Liver (tissue), 9 donors: ENCODE measurements around the gene FGF14. TPM values are rescaled to one million over a fixed set of nuclear protein-coding genes. Genes with fewer than 3 reads are reported as not detected.

Experiments
- DNase-seq: peaks from one replicate; pipeline ENCODE4 v3.0.0-alpha.2; 2017; ENCODE audit warnings: low spot score
- H3K27ac ChIP-seq, 2 donors: one replicate each; pipeline ENCODE4 v1.7.0; 2013; ENCODE audit warnings: inconsistent platforms in 2 of 2, low read length in 2 of 2, control low read depth in 1 of 2, low read depth in 1 of 2, mild to moderate bottlenecking in 1 of 2
- H3K27me3 ChIP-seq, 4 donors: one replicate each; pipeline versions ENCODE4 v1.6.1 to v1.7.0; 2013; ENCODE audit warnings: low read length in 3 of 4, inconsistent platforms in 1 of 4, mild to moderate bottlenecking in 1 of 4, moderate library complexity in 1 of 4; ENCODE audit not compliant: control insufficient read depth in 4 of 4, insufficient read depth in 4 of 4
- H3K36me3 ChIP-seq, 4 donors: one replicate each; pipeline versions ENCODE4 v1.6.1 to v1.7.0; 2013; ENCODE audit warnings: low read length in 3 of 4, mild to moderate bottlenecking in 3 of 4, low read depth in 1 of 4, moderate library complexity in 1 of 4; ENCODE audit not compliant: control insufficient read depth in 4 of 4, insufficient read depth in 3 of 4
- H3K4me1 ChIP-seq, 4 donors: one replicate each; pipeline versions ENCODE4 v1.6.1 to v1.7.0; 2013; ENCODE audit warnings: low read length in 3 of 4, mild to moderate bottlenecking in 3 of 4, moderate library complexity in 1 of 4; ENCODE audit not compliant: control insufficient read depth in 4 of 4, insufficient read depth in 4 of 4
- H3K4me3 ChIP-seq, 3 donors: one replicate each; pipeline versions ENCODE4 v1.6.1 to v1.7.0; 2013; ENCODE audit warnings: low read length in 3 of 3, control low read depth in 1 of 3, low read depth in 1 of 3, mild to moderate bottlenecking in 1 of 3
- H3K9ac ChIP-seq, 2 donors: one replicate each; pipeline ENCODE4 v1.7.0; 2013; ENCODE audit warnings: low read length in 2 of 2, mild to moderate bottlenecking in 2 of 2, moderate library complexity in 2 of 2, control low read depth in 1 of 2, low read depth in 1 of 2
- H3K9me3 ChIP-seq, 4 donors: one replicate each; pipeline versions ENCODE4 v1.6.1 to v1.7.0; 2013; ENCODE audit warnings: low read length in 3 of 4; ENCODE audit not compliant: control insufficient read depth in 4 of 4
- ATF3 ChIP-seq: IDR thresholded peaks from 2 replicates; pipeline ENCODE4 v1.6.1; 2016; ENCODE audit warnings: antibody characterized with exemption
- CTCF ChIP-seq: fragments of 150-350 bp; IDR thresholded peaks from 2 replicates; pipeline ENCODE4 v1.5.1; 2017; ENCODE audit warnings: improper control_type of control experiment, low read depth, low read length; ENCODE audit not compliant: missing input control
- EGR1 ChIP-seq, 2 donors: IDR thresholded peaks; 2 replicates each; pipeline ENCODE4 v1.6.1; 2016 to 2018; ENCODE audit warnings: antibody characterized with exemption in 2 of 2, low read depth in 2 of 2
- FOXA1 ChIP-seq: IDR thresholded peaks from 2 replicates; pipeline ENCODE4 v1.6.1; 2016; ENCODE audit warnings: antibody characterized with exemption
- FOXA2 ChIP-seq: IDR thresholded peaks from 2 replicates; pipeline ENCODE4 v1.6.1; 2016; ENCODE audit warnings: antibody characterized with exemption
- GABPA ChIP-seq, 2 donors: IDR thresholded peaks in 1 of 2; conservative IDR thresholded peaks in 1 of 2; 2 replicates each; pipeline ENCODE4 v1.6.1; 2016; ENCODE audit warnings: antibody characterized with exemption in 2 of 2, mild to moderate bottlenecking in 1 of 2, moderate library complexity in 1 of 2
- HNF4A ChIP-seq, 2 donors: conservative IDR thresholded peaks; 2 replicates each; pipeline ENCODE4 v1.6.1; 2016; ENCODE audit warnings: antibody characterized with exemption in 2 of 2, mild to moderate bottlenecking in 2 of 2
- HNF4G ChIP-seq: IDR thresholded peaks from 2 replicates; pipeline ENCODE4 v1.6.1; 2016; ENCODE audit warnings: antibody characterized with exemption
- JUND ChIP-seq, 2 donors: IDR thresholded peaks; 2 replicates each; pipeline ENCODE4 v1.6.1; 2016; ENCODE audit warnings: antibody characterized with exemption in 2 of 2
- MAX ChIP-seq: IDR thresholded peaks from 2 replicates; pipeline ENCODE4 v1.6.1; 2016; ENCODE audit warnings: antibody characterized with exemption
- NR2F2 ChIP-seq: IDR thresholded peaks from 2 replicates; pipeline ENCODE4 v1.6.1; 2016; ENCODE audit warnings: antibody characterized with exemption
- RAD21 ChIP-seq, 2 donors: IDR thresholded peaks; 2 replicates each; pipeline ENCODE4 v1.6.1; 2016; ENCODE audit warnings: antibody characterized with exemption in 2 of 2, mild to moderate bottlenecking in 2 of 2
- REST ChIP-seq: IDR thresholded peaks from 2 replicates; pipeline ENCODE4 v1.6.1; 2016; ENCODE audit warnings: antibody characterized with exemption, mild to moderate bottlenecking
- RXRA ChIP-seq, 2 donors: IDR thresholded peaks; 2 replicates each; pipeline ENCODE4 v1.6.1; 2017 to 2018; ENCODE audit warnings: antibody characterized with exemption in 2 of 2, mild to moderate bottlenecking in 1 of 2
- SP1 ChIP-seq: IDR thresholded peaks from 2 replicates; pipeline ENCODE4 v1.6.1; 2018; ENCODE audit warnings: antibody characterized with exemption, mild to moderate bottlenecking
- TAF1 ChIP-seq: conservative IDR thresholded peaks from 2 replicates; pipeline ENCODE4 v1.6.1; 2016; ENCODE audit warnings: antibody characterized with exemption, mild to moderate bottlenecking
- YY1 ChIP-seq: IDR thresholded peaks from 2 replicates; pipeline ENCODE4 v1.6.1; 2016; ENCODE audit warnings: antibody characterized with exemption, mild to moderate bottlenecking
- ZBTB33 ChIP-seq: IDR thresholded peaks from 2 replicates; pipeline ENCODE4 v1.6.1; 2016; ENCODE audit warnings: antibody characterized with exemption
- WGBS: extraction: QIAGEN DNeasy Blood & Tissue Kit; methylation state at CpG from one replicate; pipeline ENCODE4 v1.1.7; 2013; 5-methylcytosine and 5-hydroxymethylcytosine counted together
- polyA plus RNA-seq, 2 donors: library from polyadenylated mRNA; stranded (reverse) in 1 of 2; unstranded in 1 of 2; fragments of 200-250 nt in 1 of 2; fragments of >200 nt in 1 of 2; fragmentation: Nextera tagmentation in 1 of 2; extraction: Ambion mirVana in 1 of 2; gene quantifications; one replicate each; pipeline versions ENCODE4 v1.2.1 to v1.2.3, GENCODE V29; 2013 to 2015
- total RNA-seq, 2 donors: library from RNA; depleted of rRNA; stranded (reverse); fragments of >200 nt; gene quantifications; one replicate each; pipeline ENCODE4 v1.2.3, GENCODE V29; 2014
- donor health status: healthy.
- donor health status: healthy.
- donor health status: healthy.
- donor health status: healthy.
- donor health status: healthy.

The FGF14 gene
- total and polyA plus RNA-seq, 4 donors: 0.05 to 3.3 (median 1.0) TPM

GRCh38 chr13:102041544-102041943, 360.3 kb downstream of the FGF14 start:
- Histone ChIP-seq H3K4me3 (no peak overlapping the region), H3K27ac (no peak overlapping the region), H3K4me1 (no peaks in the 10 kb centered on the region), H3K9me3 (no peaks in the 10 kb centered on the region), H3K36me3 (no peaks in the 10 kb centered on the region), H3K27me3 (no peaks in the 10 kb centered on the region), H3K9ac (no peak overlapping the region)
- TF ChIP-seq ATF3 (no peak), RAD21 (IDR thresholded peaks at IDR 0.05) (no peak), HNF4G (no peak), SP1 (no peak), HNF4A (conservative IDR thresholded peaks at IDR 0.05) (no peak), ZBTB33 (no peak), FOXA1 (no peak), GABPA (IDR thresholded peaks at IDR 0.05 in 1 of 2, conservative IDR thresholded peaks at IDR 0.05 in 1 of 2) (no peak), EGR1 (IDR thresholded peaks at IDR 0.05; ENCODE audit: low read depth in 2 of 2) (no peak), YY1 (no peak), RXRA (IDR thresholded peaks at IDR 0.05) (no peak), REST (no peak), JUND (IDR thresholded peaks at IDR 0.05) (no peak), NR2F2 (no peak), TAF1 (no peak), CTCF (no peak), FOXA2 (no peak), MAX (no peak)
- DNase-seq: no peak

GRCh38 chr13:102040812-102041211, 361.0 kb downstream of the FGF14 start:
- WGBS: 36% methylated on average over 2 of the region's 2 CpGs
- no peak for DNase-seq
- Histone ChIP-seq H3K4me1 (no peaks in the 10 kb centered on the region), H3K9me3 (no peaks in the 10 kb centered on the region), H3K27ac (no peak overlapping the region), H3K27me3 (no peaks in the 10 kb centered on the region), H3K36me3 (no peaks in the 10 kb centered on the region), H3K4me3 (no peak overlapping the region), H3K9ac (no peak overlapping the region)
- TF ChIP-seq CTCF (no peak), FOXA1 (no peak), MAX (no peak), REST (no peak)
